Measurements from ENCODE around the gene USP46. TPM values are rescaled to one million over a fixed set of nuclear protein-coding genes. Genes with fewer than 3 reads are reported as not detected.
A peak's percentile ranks its signal among the peaks of the same experiment; 100 is the strongest.

USP46 gene
- total and polyA plus RNA-seq, 2 experiments from 2014 or later, result 17.8 to 34.0 TPM

- peak overlapping the region; percentile 47 for H3K4me2 ChIP-seq
- 75% methylated on average over 3 of the region's 3 CpGs for WGBS (ENCODE audit: low lambda C conversion rate, missing lambda C conversion rate)
Measured at GRCh38 chr4:52641854-52642563, 17.1 kb downstream of the USP46 start.

DNA sequence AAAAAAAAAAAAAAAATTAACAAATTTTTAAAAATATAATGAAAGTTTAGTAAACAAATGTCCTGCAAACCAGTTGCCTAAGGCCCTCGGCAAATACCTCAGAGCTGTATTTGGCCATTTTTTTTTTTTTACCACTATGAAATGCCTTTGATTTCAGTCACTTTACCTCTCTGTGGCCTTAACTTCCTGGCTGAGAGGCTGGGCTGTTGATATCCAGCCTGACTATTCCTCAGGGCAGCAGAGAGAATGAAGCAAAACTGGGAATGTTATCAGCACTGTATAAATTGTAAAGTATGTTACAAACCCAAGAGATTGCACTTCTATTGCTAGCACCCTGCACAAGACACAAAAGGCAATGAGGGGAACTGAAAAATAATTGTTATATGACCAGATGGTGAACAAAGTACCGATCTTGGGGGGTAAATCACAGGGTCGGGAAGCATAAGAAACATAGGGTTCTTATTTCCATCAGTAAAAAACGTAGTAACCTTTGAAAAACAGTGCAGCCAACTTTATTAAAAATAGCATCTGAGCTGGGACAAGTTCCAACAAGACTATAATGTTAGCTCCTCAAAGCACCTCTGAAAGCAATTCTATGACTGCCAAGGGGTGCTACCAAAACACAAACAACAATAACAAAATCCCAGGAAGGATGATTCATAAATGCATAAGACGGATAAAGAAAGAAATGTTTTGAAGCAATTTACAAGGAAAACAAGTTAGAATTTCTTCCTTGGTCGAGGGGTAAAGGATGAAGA, 18.1 kb downstream of the USP46 start:
- Histone ChIP-seq H3K9me2 (replicated peaks; ENCODE audit: insufficient read depth) (no peaks in the 10 kb centered on the region), H3K79me2 (peaks cover 93% of the 10 kb centered on the region), H3K36me3 (replicated peaks; ENCODE audit: insufficient read depth, low read depth) (no peaks in the 10 kb centered on the region), H4K20me1 (ENCODE audit: insufficient read depth, poor library complexity, severe bottlenecking) (peaks cover 11% of the 10 kb centered on the region), H3K4me1 (ENCODE audit: insufficient read depth) (peaks cover 28% of the 10 kb centered on the region), H3K27ac (peak overlapping the region; percentile 79), H3K27me3 (no peaks in the 10 kb centered on the region), H3K4me3 (no peak overlapping the region), H3K4me2 (peak overlapping the region; percentile 47), H3K9me3 (ENCODE audit: low read depth) (no peaks in the 10 kb centered on the region), H2AFZ (no peak overlapping the region)
- TF ChIP-seq EZH2phosphoT487 (IDR thresholded peaks at IDR 0.05; ENCODE audit: low read depth, severe bottlenecking, unreplicated experiment), result no peak
- no peak for TF ChIP-seq CTCF (IDR thresholded peaks at IDR 0.05; ENCODE audit: poor library complexity)
- 72% methylated on average over 6 of the region's 6 CpGs for WGBS (ENCODE audit: low lambda C conversion rate, missing lambda C conversion rate)
- DNase-seq (ENCODE audit: low spot score), result no peak

More at GRCh38 chr4:52641854-52642563, 17.1 kb downstream of the USP46 start:
- no peaks in the 10 kb centered on the region for H3K36me3 ChIP-seq (replicated peaks; ENCODE audit: insufficient read depth, low read depth)
- TF ChIP-seq EZH2 (IDR thresholded peaks at IDR 0.05; ENCODE audit: borderline replicate concordance), result no peak
- TF ChIP-seq EZH2phosphoT487 (IDR thresholded peaks at IDR 0.05; ENCODE audit: low read depth, severe bottlenecking, unreplicated experiment), result no peak
- TF ChIP-seq CTCF (IDR thresholded peaks at IDR 0.05; ENCODE audit: poor library complexity), result no peak
- H3K4me1 ChIP-seq (ENCODE audit: insufficient read depth), result peaks cover 28% of the 10 kb centered on the region
- H4K20me1 ChIP-seq (ENCODE audit: insufficient read depth, poor library complexity, severe bottlenecking), result peaks cover 14% of the 10 kb centered on the region
- H3K9me3 ChIP-seq (ENCODE audit: low read depth), result no peaks in the 10 kb centered on the region
- no peaks in the 10 kb centered on the region for H3K27me3 ChIP-seq
- peaks cover 93% of the 10 kb centered on the region for H3K79me2 ChIP-seq
- DNase-seq (ENCODE audit: low spot score), result no peak
- H3K27ac ChIP-seq, result peak overlapping the region; percentile 79
- H2AFZ ChIP-seq, result no peak overlapping the region
- no peaks in the 10 kb centered on the region for H3K9me2 ChIP-seq (replicated peaks; ENCODE audit: insufficient read depth)
- H3K4me3 ChIP-seq, result no peak overlapping the region

DNA sequence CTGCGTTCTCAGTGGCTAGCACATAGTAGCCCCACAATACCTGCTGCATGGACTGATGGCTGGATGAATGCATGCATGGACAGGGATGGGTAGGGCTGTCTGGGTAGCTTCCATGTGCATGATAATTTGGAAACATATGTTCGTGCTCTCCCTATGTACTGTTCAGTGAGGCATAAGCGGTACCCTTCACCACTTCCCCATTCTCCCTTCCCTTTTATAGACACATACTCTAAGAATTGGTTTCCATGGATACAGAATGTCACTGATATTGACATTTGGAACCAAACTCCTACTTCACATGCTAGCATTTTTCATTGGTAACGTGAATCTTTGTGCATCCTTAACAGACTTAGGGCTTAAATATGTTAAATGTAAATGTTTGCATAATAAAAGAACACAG, 20.4 kb downstream of the USP46 start:
- H3K4me3 ChIP-seq, result no peak overlapping the region
- peaks cover 93% of the 10 kb centered on the region for H3K79me2 ChIP-seq
- H3K4me1 ChIP-seq (ENCODE audit: insufficient read depth), result peaks cover 26% of the 10 kb centered on the region
- no peaks in the 10 kb centered on the region for H3K9me3 ChIP-seq (ENCODE audit: low read depth)
- H3K9me2 ChIP-seq (replicated peaks; ENCODE audit: insufficient read depth), result no peaks in the 10 kb centered on the region
- H3K27ac ChIP-seq, result no peak overlapping the region
- H2AFZ ChIP-seq, result no peak overlapping the region
- TF ChIP-seq CTCF (IDR thresholded peaks at IDR 0.05; ENCODE audit: poor library complexity) (no peak), EZH2phosphoT487 (IDR thresholded peaks at IDR 0.05; ENCODE audit: low read depth, severe bottlenecking, unreplicated experiment) (no peak), EZH2 (IDR thresholded peaks at IDR 0.05; ENCODE audit: borderline replicate concordance) (no peak)
- peaks cover 11% of the 10 kb centered on the region for H4K20me1 ChIP-seq (ENCODE audit: insufficient read depth, poor library complexity, severe bottlenecking)
- no peak for DNase-seq (ENCODE audit: low spot score)
- 94% methylated on average over 4 of the region's 4 CpGs for WGBS (ENCODE audit: low lambda C conversion rate, missing lambda C conversion rate)
- no peak overlapping the region for H3K4me2 ChIP-seq
- H3K27me3 ChIP-seq, result no peaks in the 10 kb centered on the region
- no peaks in the 10 kb centered on the region for H3K36me3 ChIP-seq (replicated peaks; ENCODE audit: insufficient read depth, low read depth)

Measured in hepatocyte (in vitro differentiated cells).